HCT116 (cell line): ENCODE results near the gene ZNF790. TPM values are rescaled to one million over a fixed set of nuclear protein-coding genes. Genes with fewer than 3 reads are reported as not detected.

Experiments
- ATAC-seq: fragments of 200-7000 bp; cut with Tn5 transposase; 2 replicates; pipeline ENCODE4 v1.9.1; 2020; ENCODE audit warnings: mild to moderate bottlenecking, moderate library complexity
- BruUV-seq: library from RNA; stranded (reverse); fragments of 400-500 nt; replicated peaks from 2 replicates; lab custom pipeline; 2021; lab: Mats Ljungman, UMichigan
- CTCF ChIA-PET: fragments of 300-600 bp; sonication (Branson Sonifier 250); formaldehyde crosslinking; loops from one replicate; lab custom pipeline; 2021; ENCODE audit warnings: antibody characterized with exemption; lab: Charles Lee
- POLR2A ChIA-PET: fragments of 300-600, 350-600 bp; sonication (Branson Sonifier 250); formaldehyde crosslinking; loops from one replicate; lab custom pipeline; 2021; ENCODE audit warnings: antibody characterized with exemption; lab: Charles Lee
- RAD21 ChIA-PET, 2 experiments: fragments of 300-600 bp; sonication (Branson Sonifier 250); formaldehyde crosslinking; loops; one replicate each; lab custom pipeline; 2023; ENCODE audit warnings: low total read pairs in 2 of 2; ENCODE audit not compliant: uncharacterized antibody in 2 of 2, unreplicated experiment in 2 of 2, low non-redundant PET in 1 of 2; lab: Charles Lee
- DNase-seq: peaks from one replicate; pipeline ENCODE4 v3.0.0-alpha.2; 2010; ENCODE audit warnings: low read depth, low spot score
- H2AFZ ChIP-seq: fragments of 200-600 bp; shearing (Covaris generic), sonication (generic); 2 replicates; pipeline ENCODE4 v1.6.1; 2017; ENCODE audit warnings: low read depth, mixed run types, mixed read lengths, antibody characterized with exemption, low read length; ENCODE audit not compliant: poor library complexity, severe bottlenecking
- H3K27ac ChIP-seq: 2 replicates; pipeline ENCODE4 v1.5.1; 2012; ENCODE audit warnings: low read depth, low read length
- H3K27me3 ChIP-seq: fragments of 200-600 bp; sonication (generic); 2 replicates; pipeline ENCODE4 v1.6.1; 2016; ENCODE audit warnings: mixed run types, low read length, mixed read lengths; ENCODE audit not compliant: insufficient read depth
- H3K36me3 ChIP-seq, 2 experiments: fragments of 200-500 bp in 1 of 2; fragments of 200-600 bp in 1 of 2; sonication (Bioruptor generic) in 1 of 2; sonication (generic) in 1 of 2; 2 replicates each; pipeline versions ENCODE4 v1.5.1 to v1.6.1; 2014 to 2016; ENCODE audit warnings: low read length in 2 of 2, inconsistent platforms in 1 of 2, mixed read lengths in 1 of 2, mixed run types in 1 of 2; ENCODE audit not compliant: insufficient read depth in 2 of 2, control insufficient read depth in 1 of 2
- H3K4me1 ChIP-seq, 2 experiments: fragments of 200-600 bp in 1 of 2; sonication (generic) in 1 of 2; 2 replicates each; pipeline versions ENCODE4 v1.5.1 to v1.6.1; 2012 to 2017; ENCODE audit warnings: low read length in 2 of 2, inconsistent platforms in 1 of 2, mild to moderate bottlenecking in 1 of 2, mixed read lengths in 1 of 2, mixed run types in 1 of 2, moderate library complexity in 1 of 2; ENCODE audit not compliant: insufficient read depth in 2 of 2, control insufficient read depth in 1 of 2
- H3K4me2 ChIP-seq: fragments of 200-600 bp; sonication (generic); 2 replicates; pipeline ENCODE4 v1.6.1; 2017; ENCODE audit warnings: mixed run types, low read length, mixed read lengths
- H3K4me3 ChIP-seq, 2 experiments: fragments of 200-600 bp in 1 of 2; sonication (generic) in 1 of 2; replicated peaks in 1 of 2; 2 replicates each; pipeline ENCODE4 v1.5.1; 2011 to 2016; ENCODE audit warnings: low read length in 2 of 2, control low read depth in 1 of 2, low read depth in 1 of 2, mild to moderate bottlenecking in 1 of 2, mixed read lengths in 1 of 2, mixed run types in 1 of 2
- H3K79me2 ChIP-seq: fragments of 200-600 bp; sonication (generic); 2 replicates; pipeline ENCODE4 v1.6.1; 2017; ENCODE audit warnings: mild to moderate bottlenecking, mixed run types, low read length, moderate library complexity, mixed read lengths; ENCODE audit not compliant: insufficient read depth
- H3K9ac ChIP-seq: fragments of 200-600 bp; sonication (generic); 2 replicates; pipeline ENCODE4 v1.6.1; 2016; ENCODE audit warnings: low read length, mixed read lengths
- H3K9me2 ChIP-seq: fragments of 200-600 bp; sonication (generic), shearing (Covaris generic); 2 replicates; pipeline ENCODE4 v1.6.1; 2017; ENCODE audit warnings: mixed run types, mild to moderate bottlenecking, moderate library complexity; ENCODE audit not compliant: insufficient read depth
- H3K9me3 ChIP-seq, 2 experiments: fragments of 200-500 bp in 1 of 2; fragments of 200-600 bp in 1 of 2; sonication (Bioruptor generic) in 1 of 2; sonication (generic) in 1 of 2; 2 replicates each; pipeline ENCODE4 v1.6.1; 2014 to 2017; ENCODE audit warnings: low read length in 2 of 2, mixed read lengths in 2 of 2, inconsistent platforms in 1 of 2, low read depth in 1 of 2, mild to moderate bottlenecking in 1 of 2, mixed run types in 1 of 2, moderate library complexity in 1 of 2; ENCODE audit not compliant: control insufficient read depth in 1 of 2, insufficient read depth in 1 of 2
- H4K20me1 ChIP-seq: fragments of 200-600 bp; sonication (generic), shearing (Covaris generic); 2 replicates; pipeline ENCODE4 v1.6.1; 2017; ENCODE audit warnings: mixed run types, mild to moderate bottlenecking, moderate library complexity; ENCODE audit not compliant: insufficient read depth
- CEBPB ChIP-seq: IDR thresholded peaks from 2 replicates; pipeline ENCODE4 v1.6.1; 2012; ENCODE audit warnings: low read depth
- EGR1 ChIP-seq: IDR thresholded peaks from 2 replicates; pipeline ENCODE4 v1.6.1; 2012; ENCODE audit warnings: low read depth
- ELF1 ChIP-seq: IDR thresholded peaks from 2 replicates; pipeline ENCODE4 v1.6.1; 2012; ENCODE audit warnings: low read depth, borderline replicate concordance
- FOSL1 ChIP-seq: IDR thresholded peaks from 2 replicates; pipeline ENCODE4 v1.6.1; 2012; ENCODE audit warnings: low read depth
- JUND ChIP-seq: IDR thresholded peaks from 2 replicates; pipeline ENCODE4 v1.6.1; 2012
- POLR2A ChIP-seq: IDR thresholded peaks from 2 replicates; pipeline ENCODE4 v1.7.0; 2011; ENCODE audit warnings: borderline replicate concordance; ENCODE audit not compliant: insufficient read depth, insufficient read length; ENCODE audit errors: extremely low read depth
- POLR2AphosphoS5 ChIP-seq: IDR thresholded peaks from 2 replicates; pipeline ENCODE4 v1.6.1; 2011; ENCODE audit warnings: mild to moderate bottlenecking, low read depth, low read length, moderate library complexity
- RAD21 ChIP-seq: IDR thresholded peaks from 2 replicates; pipeline ENCODE4 v1.6.1; 2012; ENCODE audit warnings: low read depth, mild to moderate bottlenecking
- SIN3A ChIP-seq: IDR thresholded peaks from 2 replicates; pipeline ENCODE4 v1.6.1; 2012; ENCODE audit warnings: low read depth
- SP1 ChIP-seq: IDR thresholded peaks from 2 replicates; pipeline ENCODE4 v1.6.1; 2012; ENCODE audit warnings: low read depth
- SRF ChIP-seq: IDR thresholded peaks from 2 replicates; pipeline ENCODE4 v1.6.1; 2012; ENCODE audit warnings: low read depth
- TCF7L2 ChIP-seq: IDR thresholded peaks from 2 replicates; pipeline ENCODE4 v1.7.0; 2011; ENCODE audit warnings: borderline replicate concordance, inconsistent platforms; ENCODE audit not compliant: insufficient read depth, insufficient read length; ENCODE audit errors: extremely low read depth
- YY1 ChIP-seq: IDR thresholded peaks from 2 replicates; pipeline ENCODE4 v1.6.1; 2011; ENCODE audit warnings: low read length, low read depth, moderate library complexity, mild to moderate bottlenecking; ENCODE audit not compliant: insufficient replicate concordance; ENCODE audit errors: extremely low read depth
- ZFX ChIP-seq: fragments of 450-650 bp; IDR thresholded peaks from 2 replicates; pipeline ENCODE4 v1.6.1; 2017
- intact Hi-C: fragments of 100-400 bp; cut with micrococcal nuclease; formaldehyde crosslinking; loops from 2 replicates; pipeline ENCODE4 v1.10.0; 2022
- total RNA-seq: library from RNA; stranded (reverse); gene quantifications from one replicate; pipeline ENCODE4 v1.2.1, GENCODE V29; 2021; ENCODE audit not compliant: unreplicated experiment
- TF ChIP-seq, protein P1 (sequence below), 3 experiments: fragments of 200-600 bp in 1 of 3; sonication (generic) in 1 of 3; IDR thresholded peaks in 2 of 3; conservative IDR thresholded peaks in 1 of 3; 2 replicates each; pipeline ENCODE4 v1.5.1; 2012 to 2017; ENCODE audit warnings: low read depth in 2 of 3, low read length in 2 of 3, antibody characterized with exemption in 1 of 3, borderline replicate concordance in 1 of 3, control low read depth in 1 of 3, mild to moderate bottlenecking in 1 of 3, mixed read lengths in 1 of 3, mixed run types in 1 of 3, moderate library complexity in 1 of 3; ENCODE audit not compliant: insufficient read depth in 1 of 3
- TF ChIP-seq, protein P2 (sequence below): IDR thresholded peaks from 2 replicates; pipeline ENCODE4 v1.6.1; 2011; ENCODE audit warnings: mild to moderate bottlenecking, low read length, moderate library complexity; ENCODE audit not compliant: insufficient replicate concordance; ENCODE audit errors: extremely low read depth
- TF ChIP-seq, protein P3 (sequence below): IDR thresholded peaks from 2 replicates; pipeline ENCODE4 v1.6.1; 2012; ENCODE audit warnings: low read depth
- TF ChIP-seq, protein P4 (sequence below): IDR thresholded peaks from 2 replicates; pipeline ENCODE4 v1.6.1; 2012

The ZNF790 gene
- total RNA-seq, 1 experiment from 2014 or later: 0.32 TPM

DNA sequence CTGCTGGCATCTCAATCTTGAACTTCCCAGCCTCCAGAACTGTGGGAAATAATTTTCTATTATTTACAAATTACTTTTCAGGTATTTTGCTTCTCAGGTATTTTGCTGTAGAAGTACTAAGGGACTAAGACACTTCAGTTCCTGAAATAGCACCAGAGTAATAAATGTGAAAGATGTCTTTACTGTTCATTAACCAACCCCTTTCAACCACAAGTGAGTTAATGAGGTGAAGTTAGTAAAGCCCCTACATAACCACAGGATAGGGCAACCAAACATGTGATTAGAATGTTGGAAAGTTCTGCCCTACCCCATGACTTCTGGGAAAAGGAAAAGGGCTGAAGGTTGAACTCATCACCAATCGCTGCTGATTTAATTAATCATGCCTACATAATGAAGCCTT is 9.8 kb upstream of the ZNF790 start:
- DNase-seq: no peak
- TF ChIP-seq RAD21: no peak
- TF ChIP-seq POLR2AphosphoS5: no peak
- TF ChIP-seq, protein P1, sequence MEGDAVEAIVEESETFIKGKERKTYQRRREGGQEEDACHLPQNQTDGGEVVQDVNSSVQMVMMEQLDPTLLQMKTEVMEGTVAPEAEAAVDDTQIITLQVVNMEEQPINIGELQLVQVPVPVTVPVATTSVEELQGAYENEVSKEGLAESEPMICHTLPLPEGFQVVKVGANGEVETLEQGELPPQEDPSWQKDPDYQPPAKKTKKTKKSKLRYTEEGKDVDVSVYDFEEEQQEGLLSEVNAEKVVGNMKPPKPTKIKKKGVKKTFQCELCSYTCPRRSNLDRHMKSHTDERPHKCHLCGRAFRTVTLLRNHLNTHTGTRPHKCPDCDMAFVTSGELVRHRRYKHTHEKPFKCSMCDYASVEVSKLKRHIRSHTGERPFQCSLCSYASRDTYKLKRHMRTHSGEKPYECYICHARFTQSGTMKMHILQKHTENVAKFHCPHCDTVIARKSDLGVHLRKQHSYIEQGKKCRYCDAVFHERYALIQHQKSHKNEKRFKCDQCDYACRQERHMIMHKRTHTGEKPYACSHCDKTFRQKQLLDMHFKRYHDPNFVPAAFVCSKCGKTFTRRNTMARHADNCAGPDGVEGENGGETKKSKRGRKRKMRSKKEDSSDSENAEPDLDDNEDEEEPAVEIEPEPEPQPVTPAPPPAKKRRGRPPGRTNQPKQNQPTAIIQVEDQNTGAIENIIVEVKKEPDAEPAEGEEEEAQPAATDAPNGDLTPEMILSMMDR (IDR thresholded peaks at IDR 0.05 in 2 of 3, conservative IDR thresholded peaks at IDR 0.05 in 1 of 3; ENCODE audit: borderline replicate concordance in 1 of 3, insufficient read depth in 1 of 3, low read depth in 2 of 3, low read length in 2 of 3): no peak
- TF ChIP-seq ELF1: no peak
- no peak for TF ChIP-seq SRF
- TF ChIP-seq FOSL1: no peak
- TF ChIP-seq, protein P2, sequence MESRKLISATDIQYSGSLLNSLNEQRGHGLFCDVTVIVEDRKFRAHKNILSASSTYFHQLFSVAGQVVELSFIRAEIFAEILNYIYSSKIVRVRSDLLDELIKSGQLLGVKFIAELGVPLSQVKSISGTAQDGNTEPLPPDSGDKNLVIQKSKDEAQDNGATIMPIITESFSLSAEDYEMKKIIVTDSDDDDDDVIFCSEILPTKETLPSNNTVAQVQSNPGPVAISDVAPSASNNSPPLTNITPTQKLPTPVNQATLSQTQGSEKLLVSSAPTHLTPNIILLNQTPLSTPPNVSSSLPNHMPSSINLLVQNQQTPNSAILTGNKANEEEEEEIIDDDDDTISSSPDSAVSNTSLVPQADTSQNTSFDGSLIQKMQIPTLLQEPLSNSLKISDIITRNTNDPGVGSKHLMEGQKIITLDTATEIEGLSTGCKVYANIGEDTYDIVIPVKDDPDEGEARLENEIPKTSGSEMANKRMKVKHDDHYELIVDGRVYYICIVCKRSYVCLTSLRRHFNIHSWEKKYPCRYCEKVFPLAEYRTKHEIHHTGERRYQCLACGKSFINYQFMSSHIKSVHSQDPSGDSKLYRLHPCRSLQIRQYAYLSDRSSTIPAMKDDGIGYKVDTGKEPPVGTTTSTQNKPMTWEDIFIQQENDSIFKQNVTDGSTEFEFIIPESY: no peak
- no peak for TF ChIP-seq YY1
- TF ChIP-seq ZFX: no peak
- TF ChIP-seq POLR2A: no peak
- TF ChIP-seq, protein P3, sequence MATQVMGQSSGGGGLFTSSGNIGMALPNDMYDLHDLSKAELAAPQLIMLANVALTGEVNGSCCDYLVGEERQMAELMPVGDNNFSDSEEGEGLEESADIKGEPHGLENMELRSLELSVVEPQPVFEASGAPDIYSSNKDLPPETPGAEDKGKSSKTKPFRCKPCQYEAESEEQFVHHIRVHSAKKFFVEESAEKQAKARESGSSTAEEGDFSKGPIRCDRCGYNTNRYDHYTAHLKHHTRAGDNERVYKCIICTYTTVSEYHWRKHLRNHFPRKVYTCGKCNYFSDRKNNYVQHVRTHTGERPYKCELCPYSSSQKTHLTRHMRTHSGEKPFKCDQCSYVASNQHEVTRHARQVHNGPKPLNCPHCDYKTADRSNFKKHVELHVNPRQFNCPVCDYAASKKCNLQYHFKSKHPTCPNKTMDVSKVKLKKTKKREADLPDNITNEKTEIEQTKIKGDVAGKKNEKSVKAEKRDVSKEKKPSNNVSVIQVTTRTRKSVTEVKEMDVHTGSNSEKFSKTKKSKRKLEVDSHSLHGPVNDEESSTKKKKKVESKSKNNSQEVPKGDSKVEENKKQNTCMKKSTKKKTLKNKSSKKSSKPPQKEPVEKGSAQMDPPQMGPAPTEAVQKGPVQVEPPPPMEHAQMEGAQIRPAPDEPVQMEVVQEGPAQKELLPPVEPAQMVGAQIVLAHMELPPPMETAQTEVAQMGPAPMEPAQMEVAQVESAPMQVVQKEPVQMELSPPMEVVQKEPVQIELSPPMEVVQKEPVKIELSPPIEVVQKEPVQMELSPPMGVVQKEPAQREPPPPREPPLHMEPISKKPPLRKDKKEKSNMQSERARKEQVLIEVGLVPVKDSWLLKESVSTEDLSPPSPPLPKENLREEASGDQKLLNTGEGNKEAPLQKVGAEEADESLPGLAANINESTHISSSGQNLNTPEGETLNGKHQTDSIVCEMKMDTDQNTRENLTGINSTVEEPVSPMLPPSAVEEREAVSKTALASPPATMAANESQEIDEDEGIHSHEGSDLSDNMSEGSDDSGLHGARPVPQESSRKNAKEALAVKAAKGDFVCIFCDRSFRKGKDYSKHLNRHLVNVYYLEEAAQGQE: no peak
- no peak for TF ChIP-seq EGR1
- TF ChIP-seq SP1: no peak
- TF ChIP-seq, protein P4, sequence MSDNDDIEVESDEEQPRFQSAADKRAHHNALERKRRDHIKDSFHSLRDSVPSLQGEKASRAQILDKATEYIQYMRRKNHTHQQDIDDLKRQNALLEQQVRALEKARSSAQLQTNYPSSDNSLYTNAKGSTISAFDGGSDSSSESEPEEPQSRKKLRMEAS: no peak
- no peak for TF ChIP-seq JUND
- no peak for TF ChIP-seq SIN3A
- no peak for TF ChIP-seq CEBPB
- no peak for TF ChIP-seq TCF7L2
- no peak overlapping the region for H2AFZ ChIP-seq
- H3K27ac ChIP-seq: no peak overlapping the region
- no TSS peak for BruUV-seq
- POLR2A ChIA-PET: no interaction called here
- no peaks in the 10 kb centered on the region for H3K27me3 ChIP-seq
- no peaks in the 10 kb centered on the region for H3K36me3 ChIP-seq
- H4K20me1 ChIP-seq: no peaks in the 10 kb centered on the region
- H3K4me1 ChIP-seq: no peaks in the 10 kb centered on the region
- peaks cover 16 to 18% of the 10 kb centered on the region in 2 experiments; a peak in 2 of 4 replicates for H3K9me3 ChIP-seq
- no peak overlapping the region for H3K4me3 ChIP-seq
- H3K79me2 ChIP-seq: no peaks in the 10 kb centered on the region
- no peak for ATAC-seq
- H3K9ac ChIP-seq: no peak overlapping the region
- RAD21 ChIA-PET: no interaction called here
- CTCF ChIA-PET: no interaction called here
- no peaks in the 10 kb centered on the region for H3K9me2 ChIP-seq
- intact Hi-C loops: no loop called here
- no peak overlapping the region for H3K4me2 ChIP-seq
